IPS-NIHi11 (cell line): ENCODE measurements around the gene DDC.
"Not testable (repeated sequence)": the region's sequence is repeated elsewhere in the genome, so short reads cannot be mapped to it uniquely, and the experiment has no call there.

ENCODE experiments used
- DNase-seq: peaks from one replicate; pipeline ENCODE4 v3.0.0; 2012; ENCODE audit warnings: mixed read lengths, low spot score

Gene DDC

DNA sequence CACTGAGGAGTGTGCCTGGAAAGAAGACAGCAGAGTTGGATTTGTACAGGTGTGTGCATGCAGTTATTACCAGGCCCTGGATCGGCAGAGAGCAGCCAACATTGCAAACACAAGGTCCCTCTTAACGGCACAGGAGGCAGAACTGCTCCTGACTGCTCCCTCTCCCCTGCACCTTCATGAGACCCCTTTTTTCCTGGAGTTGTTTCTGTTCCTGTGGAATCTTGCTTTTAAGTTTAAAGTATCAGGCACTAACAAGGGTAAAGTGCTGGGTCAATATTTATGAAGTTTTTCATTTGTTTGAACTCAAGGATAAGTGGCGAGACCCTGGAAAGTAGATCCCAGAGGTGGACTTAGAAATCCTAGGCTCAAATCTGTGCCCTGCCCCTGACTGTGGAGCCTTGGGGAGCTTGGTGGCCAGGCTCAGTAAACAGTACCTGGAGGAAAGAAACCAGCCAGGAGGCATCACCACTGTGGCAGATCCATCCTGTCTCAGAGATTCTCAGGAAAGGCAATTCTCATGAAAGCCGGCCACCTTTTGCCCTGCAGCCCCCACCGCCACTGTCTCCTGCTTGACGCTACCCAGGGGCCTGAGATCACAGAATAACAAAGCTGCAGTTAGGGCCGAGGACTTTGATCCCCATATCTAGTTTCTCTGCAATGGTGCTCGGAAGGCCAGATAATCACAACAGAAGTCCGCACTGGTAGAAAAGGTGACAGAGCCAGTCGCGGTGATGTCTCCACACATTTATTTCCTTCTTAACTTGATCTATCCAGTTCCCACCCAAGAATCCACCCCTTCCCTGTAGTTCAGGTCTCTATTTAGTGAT lies 36.7 kb downstream of the DDC start:
- no peak for DNase-seq

DNA sequence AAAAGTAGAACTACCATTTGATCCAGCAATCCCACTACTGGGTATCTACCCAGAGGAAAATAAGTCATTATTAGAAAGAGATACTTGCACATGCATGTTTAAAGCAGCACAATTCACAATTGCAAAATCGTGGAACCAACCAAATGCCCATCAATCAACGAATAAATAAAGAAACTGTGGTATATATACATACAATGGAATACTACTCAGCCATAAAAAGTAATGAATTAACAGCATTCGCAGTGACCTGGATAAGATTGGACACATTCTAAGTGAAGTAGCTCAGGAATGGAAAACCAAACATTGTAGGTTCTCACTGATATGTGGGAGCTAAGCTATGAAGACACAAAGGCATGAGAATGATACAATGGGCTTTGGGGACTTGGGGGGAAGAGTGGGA lies 45.9 kb downstream of the DDC start:
- DNase-seq: not testable (repeated sequence)

DNA sequence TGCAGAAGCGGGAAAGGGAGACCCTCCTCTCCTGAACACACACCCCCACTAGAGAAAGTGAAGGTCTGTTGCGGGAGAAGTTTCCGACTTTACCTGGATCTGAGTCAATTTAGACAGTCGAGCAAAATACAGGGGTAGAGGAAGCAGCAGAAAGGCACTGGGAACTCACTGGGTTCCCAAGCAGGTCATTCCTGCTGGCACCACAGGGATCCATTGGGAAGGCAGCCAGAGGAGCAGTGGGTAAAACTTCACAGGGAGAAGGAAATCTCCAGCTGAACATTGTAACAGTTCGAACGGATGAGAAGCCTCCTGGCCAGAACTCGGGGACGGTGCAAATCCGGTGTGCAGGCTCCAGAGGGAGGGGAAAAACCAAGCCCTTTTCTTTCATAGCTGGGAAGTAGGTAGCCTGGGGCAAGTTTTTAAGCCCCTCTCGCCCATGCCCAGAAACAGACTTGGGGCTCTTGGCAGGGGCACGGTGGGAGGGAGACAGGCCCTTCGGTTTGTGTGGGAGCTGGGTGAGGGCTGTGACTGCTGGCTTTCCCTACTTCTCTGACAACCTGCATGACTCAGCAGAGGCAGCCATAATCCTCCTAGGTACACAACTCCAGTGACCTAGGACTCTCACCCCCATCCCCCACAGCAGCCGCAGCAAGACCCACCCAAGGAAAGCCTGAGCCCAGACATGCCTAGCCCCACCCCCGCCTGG lies 51.9 kb downstream of the DDC start:
- DNase-seq: no peak

DNA sequence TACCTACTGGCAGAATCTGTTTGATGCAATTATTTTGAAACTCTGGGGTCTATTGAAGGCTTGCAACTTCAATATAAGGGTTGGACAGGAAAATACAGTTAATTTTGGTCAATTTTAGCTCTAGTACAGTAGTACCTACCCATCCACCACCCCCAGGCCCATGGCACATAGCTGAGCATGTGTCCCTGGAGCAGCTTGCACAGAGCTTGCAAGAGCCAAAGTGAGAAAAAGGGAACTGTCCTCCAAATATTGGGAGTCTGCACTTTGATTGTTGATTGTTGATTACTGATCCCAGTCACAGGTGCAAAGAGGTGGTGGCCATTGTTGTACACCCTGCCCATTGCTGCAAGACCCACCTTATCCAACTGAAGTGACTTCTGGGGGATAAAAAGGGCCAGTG lies 52.8 kb downstream of the DDC start:
- DNase-seq: no peak

DNA sequence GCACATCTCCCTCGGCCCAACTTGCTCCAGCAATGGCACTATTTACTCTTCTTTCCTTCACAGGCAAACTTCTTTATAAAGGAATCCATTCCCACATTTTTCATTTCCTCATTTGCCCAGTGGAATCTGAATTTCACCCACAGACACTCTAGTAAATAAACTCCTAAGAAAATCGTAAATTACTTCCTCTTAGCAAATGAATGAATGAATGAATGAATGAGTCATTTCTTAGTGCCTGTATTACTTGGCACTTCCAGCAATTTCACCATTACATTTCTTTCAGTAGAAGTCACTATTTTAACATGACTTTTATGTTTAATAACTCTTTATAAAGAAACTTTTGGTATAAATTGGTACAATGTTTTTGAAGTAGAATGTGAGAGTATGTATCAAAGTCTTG lies 55.7 kb downstream of the DDC start:
- DNase-seq: no peak

DNA sequence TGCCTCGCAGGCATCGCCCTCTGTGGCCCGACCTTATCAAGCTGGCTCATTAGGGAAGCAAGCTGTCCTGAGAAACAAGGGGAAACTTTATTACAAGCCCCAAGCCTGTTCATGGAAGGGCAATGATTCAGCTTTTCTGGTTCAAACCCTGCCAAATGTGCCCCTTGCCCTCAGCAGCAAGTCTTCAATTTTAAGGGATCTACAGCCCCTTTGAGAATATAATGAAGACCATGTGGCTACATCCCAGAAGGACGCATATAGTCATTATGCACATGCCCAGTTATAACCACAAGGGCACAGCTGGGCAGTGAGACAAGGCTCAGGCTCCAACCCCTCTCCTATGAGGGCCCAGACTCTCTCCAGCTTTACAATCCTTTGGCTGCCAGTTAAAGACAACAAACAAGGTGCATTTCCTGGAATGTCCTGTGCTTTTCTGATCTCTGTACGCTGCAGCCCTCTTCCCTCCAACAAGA lies 56.7 kb downstream of the DDC start:
- DNase-seq: no peak

DNA sequence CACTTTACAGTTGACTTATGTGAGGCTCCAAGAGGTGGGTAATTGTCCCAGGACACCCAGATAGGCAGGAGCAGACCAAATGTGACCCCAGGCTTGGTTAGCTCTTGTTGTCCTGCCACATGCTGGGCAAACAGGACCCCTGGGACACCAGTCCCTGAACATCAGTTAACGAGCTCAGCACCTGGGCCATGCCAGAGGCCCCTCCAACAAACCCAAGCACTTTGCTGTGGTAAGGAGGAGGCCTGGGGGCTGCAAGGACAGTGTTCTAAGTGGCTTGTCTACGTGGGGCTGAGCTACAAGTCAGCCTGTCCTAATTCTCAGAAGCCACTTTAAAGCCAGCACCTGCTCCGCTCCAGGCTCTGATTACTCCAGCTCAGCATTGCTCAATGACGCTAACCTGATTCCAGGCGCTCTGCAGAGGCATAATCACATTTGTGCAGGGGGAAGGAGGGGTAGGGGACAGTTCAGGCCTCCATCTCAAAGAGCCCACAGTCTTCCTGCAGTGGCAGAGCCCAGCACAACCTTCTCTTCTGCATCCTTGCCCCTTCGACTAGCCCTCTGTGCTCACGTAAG lies 57.2 kb downstream of the DDC start:
- no peak for DNase-seq

DNA sequence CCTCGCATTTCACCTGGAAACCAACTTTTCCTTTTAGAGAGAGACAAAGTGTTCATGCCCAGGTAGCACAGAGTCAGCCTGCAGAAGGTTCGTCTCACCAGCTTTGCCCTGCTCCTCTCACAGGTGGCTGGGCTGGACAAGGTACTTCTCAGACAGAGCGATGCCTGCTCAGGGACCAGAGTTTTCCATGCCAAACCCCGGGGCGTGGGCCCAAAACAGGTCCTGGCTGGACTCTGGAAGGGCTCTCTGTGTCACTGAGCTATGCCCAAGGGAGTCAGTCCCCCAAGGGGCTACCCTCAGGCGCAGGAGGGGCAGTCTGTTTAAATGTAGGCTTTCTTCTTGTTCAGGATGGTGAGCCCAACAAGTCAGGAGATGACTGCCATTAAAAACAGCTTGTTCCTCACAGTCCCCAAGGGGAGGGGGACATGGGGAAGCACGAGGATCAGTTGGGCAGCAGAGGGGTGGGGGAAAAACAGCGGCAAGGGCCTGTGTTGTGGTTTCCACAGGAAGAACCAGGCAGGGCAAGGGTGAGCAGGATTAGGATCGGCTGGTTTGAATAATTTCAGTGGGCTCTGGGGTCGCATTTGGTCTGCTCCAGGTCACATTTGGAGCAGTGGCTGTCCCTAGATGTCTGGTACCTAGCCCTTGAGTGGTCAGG lies 59.5 kb downstream of the DDC start:
- DNase-seq: no peak

DNA sequence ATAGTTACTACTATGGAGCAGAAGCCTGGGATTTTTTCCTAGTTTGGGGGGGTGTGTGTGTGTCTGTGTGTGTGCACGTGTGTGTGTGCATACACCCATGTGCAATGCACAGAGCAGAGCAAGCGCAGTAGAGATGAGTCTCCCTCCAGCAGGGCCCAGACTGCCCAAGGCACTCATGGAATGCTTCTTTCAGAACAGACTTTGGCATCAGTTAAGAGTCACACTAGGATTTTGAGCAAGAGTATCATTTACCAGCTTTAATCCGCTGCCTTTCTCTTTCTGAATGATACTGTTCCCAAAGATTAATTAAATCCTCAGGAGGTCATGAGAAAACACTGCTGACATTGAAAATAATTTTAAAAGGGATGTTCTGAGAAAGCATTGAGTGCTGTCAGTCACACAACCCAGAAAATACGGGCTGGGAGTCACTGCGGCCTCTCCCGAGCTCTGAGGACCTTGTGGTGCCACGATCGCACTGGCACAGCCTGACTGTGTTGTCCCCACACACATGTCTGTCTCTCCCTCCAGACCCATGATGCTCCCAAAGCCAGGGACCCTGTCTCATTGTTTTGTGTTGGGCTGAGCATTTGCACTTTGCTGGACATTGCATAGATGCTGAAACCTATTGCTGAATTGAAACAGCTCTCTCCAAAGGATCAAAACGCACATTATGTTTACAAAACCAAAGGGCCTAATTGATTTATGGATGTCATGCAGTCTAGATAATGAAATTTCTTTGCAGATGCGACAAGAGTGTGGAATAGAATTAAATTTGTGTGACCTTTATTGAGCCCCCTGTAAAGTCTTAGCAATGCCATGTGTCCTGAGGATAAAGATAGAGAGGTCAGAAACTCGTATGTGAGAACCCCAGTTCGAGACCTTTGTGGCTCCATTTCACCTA lies 60.3 kb downstream of the DDC start:
- DNase-seq: no peak

DNA sequence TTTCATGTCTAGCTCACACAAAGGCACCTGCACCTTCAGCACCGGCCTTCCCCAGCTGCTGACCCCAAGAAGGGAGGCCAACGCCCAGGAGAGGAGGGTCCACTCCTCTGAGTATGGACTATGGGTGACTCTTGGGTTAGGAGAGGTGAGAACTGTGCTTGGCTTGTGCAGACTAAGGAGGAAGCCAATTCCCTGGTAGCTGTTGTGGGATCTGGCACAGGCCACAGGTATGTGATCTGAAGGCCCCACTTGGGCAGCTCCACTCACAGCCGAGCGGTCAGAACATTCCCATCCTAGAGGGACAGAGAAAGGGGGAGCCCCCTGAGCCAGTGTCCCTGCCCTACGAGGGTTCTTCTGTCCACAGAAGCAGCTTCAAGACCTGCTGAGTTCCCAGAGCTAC lies 62.3 kb downstream of the DDC start:
- no peak for DNase-seq

DNA sequence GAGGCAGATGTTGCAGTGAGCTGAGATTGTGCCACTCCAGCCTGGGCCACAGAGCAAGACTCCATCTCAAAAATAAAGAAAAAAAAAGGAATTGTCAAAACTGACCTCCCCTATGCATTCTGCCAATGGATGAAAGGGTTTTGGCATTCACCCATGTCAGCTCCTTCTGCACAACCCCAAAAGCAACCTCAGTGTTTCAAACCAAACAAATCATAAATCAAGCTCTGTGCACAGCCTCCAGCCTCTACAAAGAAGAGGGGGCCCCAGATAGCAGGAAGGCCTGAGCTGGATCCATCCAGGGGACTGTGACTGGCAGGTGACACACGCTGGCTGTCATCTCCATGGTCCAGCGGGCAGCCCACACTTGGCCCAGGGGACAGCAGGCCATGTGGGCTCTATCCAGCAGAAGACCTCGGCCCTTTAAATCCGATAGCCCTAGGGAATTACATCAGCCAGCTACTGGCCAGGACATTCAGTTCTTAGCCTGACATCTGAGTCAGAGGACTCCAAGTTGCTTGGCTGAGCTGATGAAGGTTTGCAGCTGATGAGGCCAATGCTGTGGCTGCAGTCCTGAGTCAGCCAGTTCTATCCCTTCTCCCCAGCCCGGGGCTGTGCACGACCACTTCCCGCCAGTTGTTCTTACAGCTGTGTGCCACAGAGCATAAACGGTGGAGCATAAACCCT lies 63.1 kb downstream of the DDC start:
- DNase-seq: no peak

DNA sequence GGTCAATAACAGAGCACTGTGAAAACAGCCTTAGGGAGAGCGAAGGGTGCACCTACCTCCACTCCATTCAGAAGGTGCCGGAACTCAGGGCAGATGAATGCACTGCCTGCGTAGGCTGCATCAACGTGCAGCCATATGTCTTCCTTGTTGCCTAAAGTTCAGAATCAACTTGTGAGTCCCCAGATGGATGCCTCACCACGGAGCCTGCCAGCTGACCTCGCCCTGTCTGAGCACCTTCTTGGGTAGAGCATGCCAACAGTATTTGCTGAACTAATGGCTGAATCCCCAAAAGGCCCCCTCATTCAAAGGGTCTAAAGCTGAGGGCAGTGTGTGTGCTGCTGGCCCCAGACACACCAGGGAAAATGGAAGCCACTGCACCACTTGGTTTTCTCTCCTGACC lies 66.1 kb downstream of the DDC start:
- no peak for DNase-seq

DNA sequence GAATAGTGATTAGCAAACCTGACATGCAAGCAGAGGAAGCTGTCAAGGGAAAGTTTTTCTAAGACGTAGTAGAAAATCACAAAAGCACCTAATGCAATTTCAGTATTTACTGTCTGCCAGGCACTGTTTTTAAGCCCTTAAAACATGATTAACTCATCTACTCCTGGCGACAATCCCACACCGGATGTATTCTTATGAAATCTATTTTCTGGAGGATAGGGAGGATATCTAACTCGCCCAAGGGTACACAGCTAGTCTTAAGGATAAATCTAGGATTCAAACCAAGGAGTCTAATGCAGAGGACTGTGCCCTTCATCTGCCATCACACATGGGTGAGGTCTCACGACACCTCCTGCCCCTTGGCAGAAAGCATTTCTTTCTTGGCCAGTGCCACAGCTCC lies 67.2 kb downstream of the DDC start:
- no peak for DNase-seq

DNA sequence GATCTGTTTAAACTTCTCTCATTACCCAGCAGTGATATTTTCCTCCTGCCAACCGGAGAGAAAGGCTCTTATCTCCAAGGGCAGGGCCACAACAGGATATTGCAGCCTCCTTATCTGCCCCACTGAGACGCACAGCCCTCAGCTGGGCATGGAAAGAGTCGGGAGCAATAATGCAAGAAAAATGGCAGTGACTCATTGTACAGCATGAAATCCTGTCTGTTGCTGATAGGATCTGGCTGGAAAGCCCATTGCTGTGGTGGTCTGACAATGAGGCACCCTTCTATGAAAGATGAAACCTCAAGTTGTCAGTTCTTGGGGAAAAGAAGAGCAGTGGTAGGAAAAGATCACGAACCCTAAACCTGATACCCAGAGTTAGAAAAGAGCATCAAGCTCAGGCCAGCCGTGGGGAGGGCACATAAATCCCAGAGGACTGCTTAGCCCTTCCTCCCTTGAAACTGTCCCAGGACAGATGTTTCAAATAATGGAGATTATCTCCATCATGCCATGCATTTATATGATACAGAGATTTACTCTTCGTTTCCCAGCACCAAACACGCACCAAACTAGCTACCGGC lies 68.0 kb downstream of the DDC start:
- no peak for DNase-seq

DNA sequence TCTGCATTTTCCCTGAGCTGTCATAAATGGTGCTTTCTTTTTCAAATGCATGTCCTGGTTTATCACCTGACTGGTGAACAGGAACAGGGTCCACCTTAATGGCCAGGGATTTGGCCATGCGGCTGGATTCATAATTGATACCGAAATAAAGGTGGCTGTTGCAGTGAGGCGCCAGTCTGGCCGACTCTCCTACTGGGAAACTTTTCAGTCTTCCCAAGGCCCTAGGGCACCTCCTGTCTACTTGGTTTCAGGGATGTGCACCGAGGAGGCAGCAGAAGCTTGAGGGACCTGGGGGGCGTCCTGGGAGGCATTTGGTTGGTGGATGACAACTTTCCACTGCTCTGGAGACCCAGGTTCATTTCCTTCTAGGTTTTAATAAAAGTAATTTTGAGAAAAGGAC lies 68.6 kb downstream of the DDC start:
- no peak for DNase-seq

DNA sequence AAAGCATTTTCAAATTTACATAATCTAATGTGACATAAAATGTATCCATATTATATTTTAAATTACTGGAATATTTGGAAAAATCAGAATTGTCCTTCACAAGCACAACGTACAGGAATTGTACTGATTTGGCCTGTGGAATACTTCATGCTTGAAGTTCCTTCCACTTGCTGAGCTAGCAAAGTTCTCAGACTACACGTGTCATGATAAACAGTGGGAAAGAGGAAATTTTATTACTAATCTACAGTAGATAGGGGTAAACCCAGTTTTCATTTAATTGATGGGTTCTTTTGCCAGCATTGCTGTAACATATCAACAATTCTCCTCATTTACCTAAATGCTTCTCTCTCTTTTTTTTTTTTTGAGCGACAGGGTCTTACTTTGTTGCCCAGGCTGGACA lies 69.5 kb downstream of the DDC start:
- no peak for DNase-seq

DNA sequence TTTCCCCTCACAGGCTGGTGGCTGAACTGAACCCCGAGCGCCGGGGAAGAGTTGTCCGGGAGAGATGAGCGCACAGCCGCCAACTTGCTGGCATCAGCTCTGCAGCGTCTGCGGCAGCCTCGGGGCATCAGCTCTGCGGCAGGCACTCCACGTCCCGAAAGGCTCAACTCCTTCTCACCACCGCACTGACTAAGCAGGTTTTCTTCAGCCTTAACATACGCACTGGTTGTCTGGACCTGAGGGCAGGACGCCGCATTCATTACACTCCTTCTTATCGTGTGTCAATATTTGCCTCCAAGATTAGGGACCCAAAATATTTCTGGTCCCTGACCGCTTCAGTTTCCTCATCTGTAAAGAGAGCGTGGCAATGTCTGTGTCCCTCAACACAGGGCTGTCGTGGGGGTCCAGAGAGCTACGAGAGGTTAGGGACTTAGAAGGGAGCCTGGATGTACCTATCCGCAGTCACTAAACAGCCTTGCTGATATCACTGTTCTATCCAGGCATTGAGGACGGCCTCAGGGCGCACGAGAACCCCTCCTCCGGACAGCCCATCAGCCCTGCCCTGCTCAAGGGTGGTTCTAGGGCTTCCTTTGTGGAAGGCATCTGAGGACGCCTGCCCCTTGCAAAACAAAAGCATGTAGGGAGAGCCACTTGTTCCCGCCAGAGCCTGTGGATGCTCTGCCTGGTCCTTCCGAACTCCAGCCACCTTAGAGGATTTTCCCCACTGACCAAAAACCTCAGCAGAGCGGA lies 72.3 kb downstream of the DDC start:
- DNase-seq: no peak

DNA sequence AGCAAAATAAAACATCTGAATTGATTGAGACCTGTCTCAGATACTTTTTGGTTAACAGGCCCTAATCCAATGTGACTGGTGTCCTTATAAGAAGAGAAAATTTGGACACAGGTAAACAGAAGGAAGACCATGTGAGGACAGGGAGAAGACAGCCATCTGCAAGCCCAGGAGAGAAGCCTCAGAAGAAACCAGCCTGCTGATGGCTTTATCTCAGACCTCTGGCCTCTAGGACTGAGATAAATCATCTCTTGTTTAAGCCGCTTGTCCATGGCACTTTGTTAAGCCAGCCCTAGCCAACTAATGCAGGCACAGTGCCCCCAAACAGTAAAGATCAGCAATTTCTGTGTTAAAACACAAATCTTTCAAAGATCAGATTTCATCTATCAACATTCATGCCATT lies 73.3 kb downstream of the DDC start:
- DNase-seq: no peak

DNA sequence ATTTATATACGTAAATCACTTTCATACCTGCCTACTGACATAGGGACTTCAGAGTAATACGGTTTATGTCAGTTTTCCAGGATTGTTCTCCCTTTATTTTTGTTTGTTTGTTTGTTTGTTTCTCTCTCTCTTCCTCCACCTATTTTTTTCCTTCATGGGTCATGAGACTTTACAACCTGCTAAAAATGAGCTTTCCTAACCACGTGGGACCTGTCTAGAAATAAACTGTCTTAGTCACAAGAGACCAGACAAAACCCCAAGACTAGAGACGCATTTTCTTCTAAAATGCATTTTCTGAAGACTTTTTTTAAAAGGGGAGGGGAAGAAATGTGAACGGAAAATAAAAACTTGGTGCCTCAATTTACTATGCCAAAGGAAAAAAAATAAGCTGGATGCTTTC lies 74.0 kb downstream of the DDC start:
- no peak for DNase-seq

DNA sequence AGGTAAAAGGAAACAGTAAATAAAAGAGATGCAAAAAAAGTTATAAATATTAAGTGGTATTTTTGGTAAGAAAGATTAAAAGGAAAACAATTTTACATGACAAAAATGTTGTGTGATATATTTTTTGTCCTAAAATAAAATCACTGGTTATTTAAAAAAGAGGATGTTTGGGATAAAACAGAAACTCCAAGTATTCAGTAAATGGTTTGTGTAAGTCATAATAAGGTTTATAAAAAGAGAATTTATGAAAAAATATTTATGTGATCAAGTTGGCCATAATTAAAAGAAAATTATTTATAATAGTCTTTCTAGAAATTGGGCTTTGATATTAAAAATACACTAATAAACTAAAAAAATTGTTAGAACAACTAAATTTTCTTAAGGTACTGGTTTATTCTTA lies 76.8 kb downstream of the DDC start:
- DNase-seq: no peak
